ENCODE data around the gene OCLN. TPM values are rescaled to one million over a fixed set of nuclear protein-coding genes. Genes with fewer than 3 reads are reported as not detected.

The OCLN gene, protein sequence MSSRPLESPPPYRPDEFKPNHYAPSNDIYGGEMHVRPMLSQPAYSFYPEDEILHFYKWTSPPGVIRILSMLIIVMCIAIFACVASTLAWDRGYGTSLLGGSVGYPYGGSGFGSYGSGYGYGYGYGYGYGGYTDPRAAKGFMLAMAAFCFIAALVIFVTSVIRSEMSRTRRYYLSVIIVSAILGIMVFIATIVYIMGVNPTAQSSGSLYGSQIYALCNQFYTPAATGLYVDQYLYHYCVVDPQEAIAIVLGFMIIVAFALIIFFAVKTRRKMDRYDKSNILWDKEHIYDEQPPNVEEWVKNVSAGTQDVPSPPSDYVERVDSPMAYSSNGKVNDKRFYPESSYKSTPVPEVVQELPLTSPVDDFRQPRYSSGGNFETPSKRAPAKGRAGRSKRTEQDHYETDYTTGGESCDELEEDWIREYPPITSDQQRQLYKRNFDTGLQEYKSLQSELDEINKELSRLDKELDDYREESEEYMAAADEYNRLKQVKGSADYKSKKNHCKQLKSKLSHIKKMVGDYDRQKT
- total RNA-seq (2022; extraction: Qiagen RNA extraction) = 9.0 to 13.9 TPM (median 10.3 TPM) in 5 replicates

DNA sequence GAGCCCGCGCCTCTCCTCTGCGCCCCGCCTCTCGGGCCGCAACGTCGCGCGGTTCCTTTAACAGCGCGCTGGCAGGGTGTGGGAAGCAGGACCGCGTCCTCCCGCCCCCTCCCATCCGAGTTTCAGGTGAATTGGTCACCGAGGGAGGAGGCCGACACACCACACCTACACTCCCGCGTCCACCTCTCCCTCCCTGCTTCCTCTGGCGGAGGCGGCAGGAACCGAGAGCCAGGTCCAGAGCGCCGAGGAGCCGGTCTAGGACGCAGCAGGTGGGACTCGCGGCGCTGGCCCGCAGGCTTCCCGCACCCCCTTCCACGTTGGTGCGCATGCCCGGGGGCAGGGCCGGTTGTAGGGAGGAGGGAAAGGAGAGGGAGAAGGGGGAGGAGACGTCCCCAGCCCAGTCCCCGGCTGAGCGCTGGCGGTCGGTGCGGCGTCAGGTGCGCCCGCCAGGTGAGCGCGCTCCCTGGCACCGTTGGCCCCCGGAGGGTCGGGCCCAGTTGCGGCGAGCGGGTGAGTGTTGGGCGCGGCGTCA is at the start of gene OCLN:
OCLN (plus strand) TSS at position 400 of the 532 bp plus-strand sequence. CDS start 11,455 bp downstream, outside the sequence.

GRCh38 chr5:69559908-69560330 is 67.3 kb downstream of the OCLN start, which contains the start of gene GTF2H2C:
Gene GTF2H2C, plus strand, starts transcription at chr5:69560191. Its CDS starts 4,942 bp downstream, at chr5:69565133.

Other genes with a start within 250 kb of the OCLN start
- gene CCDC125, start 160.0 kb upstream of the OCLN start, total RNA-seq (2022; extraction: Qiagen RNA extraction) = 3.7 to 4.0 TPM (median 3.7 TPM) in 5 replicates
- gene AK6, start 123.3 kb upstream of the OCLN start, total RNA-seq (2022; extraction: Qiagen RNA extraction) = 42.8 to 56.0 TPM (median 49.7 TPM) in 5 replicates
- gene TAF9, start 123.3 kb upstream of the OCLN start, total RNA-seq (2022; extraction: Qiagen RNA extraction) = 120 to 143 TPM (median 124 TPM) in 5 replicates
- gene RAD17, start 123.0 kb upstream of the OCLN start, total RNA-seq (2022; extraction: Qiagen RNA extraction) = 15.4 to 19.6 TPM (median 17.1 TPM) in 5 replicates
- gene MARVELD2, start 77.7 kb upstream of the OCLN start, total RNA-seq (2022; extraction: Qiagen RNA extraction) = 1.9 to 3.2 TPM (median 2.2 TPM) in 5 replicates
- 32.5 to 42.7 TPM (median 33.6 TPM) in 5 replicates for gene GTF2H2C, start 67.4 kb downstream of the OCLN start, total RNA-seq (2022; extraction: Qiagen RNA extraction)